Transverse colon (tissue), 4 donors: Measurements from ENCODE around the gene TAOK2. TPM values are rescaled to one million over a fixed set of nuclear protein-coding genes. Genes with fewer than 3 reads are reported as not detected.
A peak's percentile ranks its signal among the peaks of the same experiment; 100 is the strongest.

Experiments
- DNase-seq: peaks from one replicate; pipeline ENCODE4 v3.0.0-alpha.2; 2019
- H3K27ac ChIP-seq, 4 donors: fragments of 200-600 bp; sonication (generic); 2 replicates each; pipeline ENCODE4 v1.5.1; 2016 to 2018; ENCODE audit warnings: inconsistent platforms in 4 of 4
- H3K27me3 ChIP-seq: fragments of 200-600 bp; sonication (generic); 2 replicates; pipeline ENCODE4 v1.5.1; 2017; ENCODE audit warnings: inconsistent platforms
- H3K36me3 ChIP-seq, 4 donors: fragments of 200-600 bp; sonication (generic); 2 replicates each; pipeline ENCODE4 v1.5.1; 2017 to 2019; ENCODE audit warnings: inconsistent platforms in 4 of 4
- H3K4me1 ChIP-seq, 4 donors: fragments of 200-600 bp; sonication (generic); 2 replicates each; pipeline ENCODE4 v1.5.1; 2017 to 2020; ENCODE audit warnings: inconsistent platforms in 4 of 4
- H3K4me3 ChIP-seq, 4 donors: fragments of 200-600 bp; sonication (generic); 1 replicate in 1 of 4; 2 replicates in 3 of 4; pipeline versions ENCODE4 v1.5.1 to v1.6.1; 2017 to 2019; ENCODE audit warnings: inconsistent platforms in 4 of 4
- H3K9me3 ChIP-seq, 2 donors: fragments of 200-600 bp; sonication (generic); 2 replicates each; pipeline ENCODE4 v1.5.1; 2017 to 2019; ENCODE audit warnings: inconsistent platforms in 2 of 2
- EP300 ChIP-seq: sonication (generic); formaldehyde crosslinking; IDR thresholded peaks from one replicate; pipeline ENCODE4 v1.6.1; 2017; ENCODE audit warnings: antibody characterized with exemption, low read depth
- POLR2A ChIP-seq: fragments of 450-650 bp; IDR thresholded peaks from one replicate; pipeline ENCODE4 v1.6.1; 2016; ENCODE audit warnings: antibody characterized with exemption, mild to moderate bottlenecking, moderate library complexity
- POLR2AphosphoS5 ChIP-seq, 3 donors: sonication (generic); formaldehyde crosslinking; IDR thresholded peaks; one replicate each; pipeline ENCODE4 v1.6.1; 2016; ENCODE audit warnings: antibody characterized with exemption in 3 of 3
- WGBS, 2 donors: methylation state at CpG; one replicate each; pipeline ENCODE4 v1.1.5; 2018; ENCODE audit warnings: low coverage in 1 of 2; 5-methylcytosine and 5-hydroxymethylcytosine counted together
- in situ Hi-C, 4 donors: fragments of 200-750 bp; cut with MboI; loops; one replicate each; pipeline versions ENCODE4 v1.15.0 to v1.15.1; 2017; ENCODE audit warnings: low sequenced_read_pairs in 3 of 4, low pct_ligation_motif_present in 1 of 4, low pct_unique_long_range_greater_than_20kb in 1 of 4
- intact Hi-C: fragments of 100-400 bp; cut with DNase I; formaldehyde crosslinking; loops from one replicate; pipeline ENCODE4 v1.15.1; 2023; ENCODE audit warnings: low total_unique reads
- total RNA-seq, 4 donors: library from RNA; depleted of rRNA; stranded (reverse); fragments of >200 nt; gene quantifications; one replicate each; pipeline ENCODE4 v1.1.0, GENCODE V29; 2016
- TF ChIP-seq, protein P1 (sequence below), 5 experiments: fragments of 200-600 bp in 3 of 5; fragments of 450-650 bp in 2 of 5; sonication (generic) in 3 of 5; IDR thresholded peaks; 1 replicate in 2 of 5; 2 replicates in 3 of 5; pipeline ENCODE4 v1.5.1; 2016 to 2017; ENCODE audit warnings: antibody characterized with exemption in 5 of 5, inconsistent platforms in 3 of 5, mild to moderate bottlenecking in 2 of 5, moderate library complexity in 1 of 5

The TAOK2 gene
- total RNA-seq, 4 donors from 2014 or later = 54.6 to 103 (median 68.1) TPM

- TF ChIP-seq EP300 (no peak), POLR2A (no peak), POLR2AphosphoS5 (IDR thresholded peaks at IDR 0.05) (no peak)
- TF ChIP-seq, protein P1, sequence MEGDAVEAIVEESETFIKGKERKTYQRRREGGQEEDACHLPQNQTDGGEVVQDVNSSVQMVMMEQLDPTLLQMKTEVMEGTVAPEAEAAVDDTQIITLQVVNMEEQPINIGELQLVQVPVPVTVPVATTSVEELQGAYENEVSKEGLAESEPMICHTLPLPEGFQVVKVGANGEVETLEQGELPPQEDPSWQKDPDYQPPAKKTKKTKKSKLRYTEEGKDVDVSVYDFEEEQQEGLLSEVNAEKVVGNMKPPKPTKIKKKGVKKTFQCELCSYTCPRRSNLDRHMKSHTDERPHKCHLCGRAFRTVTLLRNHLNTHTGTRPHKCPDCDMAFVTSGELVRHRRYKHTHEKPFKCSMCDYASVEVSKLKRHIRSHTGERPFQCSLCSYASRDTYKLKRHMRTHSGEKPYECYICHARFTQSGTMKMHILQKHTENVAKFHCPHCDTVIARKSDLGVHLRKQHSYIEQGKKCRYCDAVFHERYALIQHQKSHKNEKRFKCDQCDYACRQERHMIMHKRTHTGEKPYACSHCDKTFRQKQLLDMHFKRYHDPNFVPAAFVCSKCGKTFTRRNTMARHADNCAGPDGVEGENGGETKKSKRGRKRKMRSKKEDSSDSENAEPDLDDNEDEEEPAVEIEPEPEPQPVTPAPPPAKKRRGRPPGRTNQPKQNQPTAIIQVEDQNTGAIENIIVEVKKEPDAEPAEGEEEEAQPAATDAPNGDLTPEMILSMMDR (IDR thresholded peaks at IDR 0.05) = no peak
- no peaks in the 10 kb centered on the region for H3K36me3 ChIP-seq
- H3K27ac ChIP-seq = no peak overlapping the region
- no peak overlapping the region for H3K4me3 ChIP-seq
- DNase-seq = no peak
- intact Hi-C loops = no loop called here
- no peaks in the 10 kb centered on the region for H3K9me3 ChIP-seq
- H3K4me1 ChIP-seq = peaks cover 0 to 8% (median 7%) of the 10 kb centered on the region in 4 donors
- 81% methylated on average over 17 of the region's 17 CpGs; no CpG with 5 or more reads in 1 of the 2 donors for WGBS, 2 donors
- in situ Hi-C loops = loop anchor here in 2 of 4 donors (25.0 kb wide), 2 partner anchors 142 to 317 kb away; partner anchors contain the start of genes CDIPT (in 2 of the 2) and QPRT (in 1 of the 2)
- peaks cover 3% of the 10 kb centered on the region for H3K27me3 ChIP-seq
These were observed 30.2 kb downstream of the TAOK2 start for GRCh38 chr16:30003670-30004423.

DNA sequence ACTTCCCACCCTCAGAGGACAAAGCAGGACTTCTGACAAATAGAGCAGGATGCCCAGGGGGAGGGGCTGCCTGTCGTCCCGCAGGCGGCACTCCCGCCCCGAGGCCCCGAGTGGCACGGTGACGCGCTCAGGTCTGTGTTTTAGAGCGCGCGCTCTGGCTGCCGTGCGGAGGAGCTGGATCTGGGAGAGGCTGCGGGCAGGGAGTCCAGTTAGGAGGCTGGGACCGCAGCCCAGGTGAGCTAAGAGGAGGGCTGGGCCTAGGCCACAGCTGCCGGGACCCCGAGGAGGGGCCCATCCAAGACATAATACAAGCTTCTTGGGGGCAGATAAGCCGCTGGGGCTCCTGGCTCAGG, 30.7 kb downstream of the TAOK2 start:
- no peaks in the 10 kb centered on the region for H3K9me3 ChIP-seq
- no peak for DNase-seq
- no peaks in the 10 kb centered on the region for H3K36me3 ChIP-seq
- H3K27me3 ChIP-seq = peaks cover 8% of the 10 kb centered on the region
- no peak for TF ChIP-seq POLR2A
- no peak for TF ChIP-seq POLR2AphosphoS5 (IDR thresholded peaks at IDR 0.05)
- no peak for TF ChIP-seq EP300
- TF ChIP-seq, protein P1 (IDR thresholded peaks at IDR 0.05) = no peak
- no peak overlapping the region for H3K27ac ChIP-seq
- 57% methylated on average over 11 of the region's 19 CpGs; no CpG with 5 or more reads in 1 of the 2 donors for WGBS, 2 donors
- intact Hi-C loops (no loop called here), in situ Hi-C loops (loop anchor here in 2 of 4 donors (25.0 kb wide), 2 partner anchors 142 to 317 kb away; partner anchors contain the start of genes CDIPT (in 2 of the 2) and QPRT (in 1 of the 2))
- peaks cover 0 to 8% (median 7%) of the 10 kb centered on the region in 4 donors for H3K4me1 ChIP-seq
- H3K4me3 ChIP-seq = no peak overlapping the region

- in situ Hi-C loops (loop anchor here in 2 of 4 donors (25.0 kb wide), 2 partner anchors 143 to 318 kb away; partner anchors contain the start of genes CDIPT (in 2 of the 2) and QPRT (in 1 of the 2)), intact Hi-C loops (no loop called here)
- TF ChIP-seq, protein P1 (IDR thresholded peaks at IDR 0.05) = no peak
- H3K9me3 ChIP-seq = no peaks in the 10 kb centered on the region
- H3K36me3 ChIP-seq = no peaks in the 10 kb centered on the region
- no peak for DNase-seq
- peaks cover 13% of the 10 kb centered on the region for H3K27me3 ChIP-seq
- H3K4me1 ChIP-seq = peaks cover 0 to 8% (median 7%) of the 10 kb centered on the region in 4 donors
- no peak overlapping the region for H3K4me3 ChIP-seq
- no peak overlapping the region for H3K27ac ChIP-seq
- 34% methylated on average over 9 of the region's 11 CpGs; no CpG with 5 or more reads in 1 of the 2 donors for WGBS, 2 donors
These were observed 31.2 kb downstream of the TAOK2 start for GRCh38 chr16:30004811-30005242.

DNA sequence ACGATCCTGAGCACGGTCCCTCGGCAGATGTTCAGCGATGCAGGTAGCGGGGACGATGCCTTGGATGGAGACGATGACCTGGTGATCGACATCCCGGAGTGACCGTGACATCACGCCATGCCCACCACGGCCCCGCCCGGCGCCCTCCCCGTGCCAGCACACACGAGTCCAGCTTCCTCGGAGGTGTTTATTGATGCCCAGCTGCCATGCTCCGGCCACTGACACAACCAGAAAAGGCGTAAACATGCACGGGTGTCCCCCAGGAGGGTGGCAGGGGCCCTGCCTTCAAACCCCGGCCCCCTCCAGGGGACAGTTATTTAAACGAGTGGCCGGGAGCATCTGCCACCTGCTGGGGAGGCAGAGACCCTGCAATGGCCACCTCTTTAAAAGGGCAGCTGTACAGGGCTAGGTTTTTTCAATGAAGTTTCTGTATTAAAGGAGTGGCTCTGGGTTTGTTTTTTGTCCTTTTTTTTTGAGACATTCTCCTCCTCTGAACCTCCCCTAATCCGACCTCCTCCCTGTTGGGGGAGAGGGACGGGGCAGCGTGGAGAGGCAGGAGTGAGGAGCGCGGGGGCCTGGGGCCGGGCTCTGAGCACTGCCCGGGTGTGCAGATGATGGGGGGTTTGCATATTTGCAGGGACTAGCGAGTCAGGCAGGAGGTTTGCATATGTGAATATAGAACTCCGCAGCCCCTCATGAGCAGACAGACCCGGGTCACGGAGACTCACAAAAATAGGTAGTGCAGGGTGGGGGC, 31.9 kb downstream of the TAOK2 start:
- DNase-seq = peak; percentile 37
- TF ChIP-seq POLR2AphosphoS5 (IDR thresholded peaks at IDR 0.05) (peak in 1 of 3 donors; percentile 5), POLR2A (no peak)
- TF ChIP-seq, protein P1 (IDR thresholded peaks at IDR 0.05) = peak; percentile 83 to 87 (median 85)
- in situ Hi-C loops = loop anchor here in 2 of 4 donors (25.0 kb wide), 2 partner anchors 143 to 318 kb away; partner anchors contain the start of genes CDIPT (in 2 of the 2) and QPRT (in 1 of the 2)
- peaks cover 3 to 14% (median 11%) of the 10 kb centered on the region in 4 donors for H3K4me1 ChIP-seq
- no peak overlapping the region for H3K27ac ChIP-seq
- no peaks in the 10 kb centered on the region for H3K36me3 ChIP-seq
- no peak overlapping the region for H3K4me3 ChIP-seq
- WGBS, 2 donors = 61% methylated on average over 17 of the region's 35 CpGs; no CpG with 5 or more reads in 1 of the 2 donors
- H3K27me3 ChIP-seq = peaks cover 20% of the 10 kb centered on the region
- intact Hi-C loops = no loop called here
- H3K9me3 ChIP-seq = no peaks in the 10 kb centered on the region
